GM23338 (cell line): Measurements from ENCODE around the gene GBP2. TPM values are rescaled to one million over a fixed set of nuclear protein-coding genes. Genes with fewer than 3 reads are reported as not detected.

ENCODE experiments used
- ATAC-seq: fragments of 200-7000 bp; cut with Tn5 transposase; 3 replicates; pipeline ENCODE4 v1.9.1; 2020
- DNase-seq: peaks from one replicate; pipeline ENCODE4 v3.0.0-alpha.2; 2015; ENCODE audit warnings: low spot score
- H2AFZ ChIP-seq: fragments of 200-600 bp; sonication (generic); 2 replicates; pipeline ENCODE4 v1.8.0; 2016; ENCODE audit warnings: antibody characterized with exemption, mild to moderate bottlenecking, moderate library complexity
- H3F3A ChIP-seq: fragments of 200-600 bp; sonication (generic); replicated peaks from 2 replicates; pipeline ENCODE4 v1.8.0; 2017; ENCODE audit warnings: antibody characterized with exemption, mixed run types, low read depth
- H3K27ac ChIP-seq: fragments of 200-600 bp; sonication (generic); 2 replicates; pipeline ENCODE4 v1.6.1; 2016; ENCODE audit warnings: low read depth
- H3K27me3 ChIP-seq: fragments of 200-600 bp; sonication (generic); 2 replicates; pipeline ENCODE4 v1.8.0; 2016; ENCODE audit warnings: mild to moderate bottlenecking, mixed run types, moderate library complexity; ENCODE audit not compliant: insufficient read depth
- H3K36me3 ChIP-seq: fragments of 200-600 bp; sonication (generic); 2 replicates; pipeline ENCODE4 v1.8.0; 2016; ENCODE audit warnings: mild to moderate bottlenecking; ENCODE audit not compliant: insufficient read depth
- H3K4me1 ChIP-seq: fragments of 200-600 bp; sonication (generic); 2 replicates; pipeline ENCODE4 v1.8.0; 2016; ENCODE audit warnings: mild to moderate bottlenecking, moderate library complexity; ENCODE audit not compliant: insufficient read depth
- H3K4me2 ChIP-seq: fragments of 200-600 bp; sonication (generic); 2 replicates; pipeline ENCODE4 v1.7.1; 2017; ENCODE audit warnings: mixed run types
- H3K4me3 ChIP-seq: fragments of 200-600 bp; sonication (generic); 2 replicates; pipeline ENCODE4 v1.6.1; 2016; ENCODE audit warnings: mixed run types
- H3K79me2 ChIP-seq: fragments of 200-600 bp; sonication (generic); replicated peaks from 2 replicates; pipeline ENCODE4 v1.8.0; 2017; ENCODE audit warnings: mild to moderate bottlenecking; ENCODE audit not compliant: insufficient read depth
- H3K9me2 ChIP-seq: fragments of 200-600 bp; sonication (generic); 2 replicates; pipeline ENCODE4 v1.8.0; 2017; ENCODE audit not compliant: insufficient read depth
- H4K20me1 ChIP-seq: fragments of 200-600 bp; sonication (generic); replicated peaks from 2 replicates; pipeline ENCODE4 v1.8.0; 2017; ENCODE audit warnings: mild to moderate bottlenecking; ENCODE audit not compliant: insufficient read depth
- H3K27ac Mint-ChIP-seq: 2 replicates; pipeline ENCODE4 v1.8.0; 2020; ENCODE audit warnings: inconsistent platforms, mild to moderate bottlenecking, moderate library complexity, mixed read lengths
- H3K27me3 Mint-ChIP-seq: 3 replicates; pipeline ENCODE4 v1.8.0; 2022; ENCODE audit warnings: low read depth, mild to moderate bottlenecking, moderate library complexity, mixed read lengths, inconsistent platforms; ENCODE audit not compliant: insufficient read depth, poor library complexity
- H3K36me3 Mint-ChIP-seq: 3 replicates; pipeline ENCODE4 v1.8.0; 2021; ENCODE audit warnings: low read depth, mild to moderate bottlenecking, inconsistent platforms, moderate library complexity, mixed read lengths
- H3K4me1 Mint-ChIP-seq: 3 replicates; pipeline ENCODE4 v1.8.0; 2020; ENCODE audit warnings: mild to moderate bottlenecking, inconsistent platforms, mixed read lengths
- H3K4me3 Mint-ChIP-seq: 3 replicates; pipeline ENCODE4 v1.8.0; 2021; ENCODE audit warnings: moderate library complexity, mild to moderate bottlenecking, inconsistent platforms, mixed read lengths
- H3K9me3 Mint-ChIP-seq: 3 replicates; pipeline ENCODE4 v1.8.0; 2020; ENCODE audit warnings: moderate library complexity, mild to moderate bottlenecking, inconsistent platforms, mixed read lengths
- CREB1 ChIP-seq: fragments of 250-450 bp; sonication (Bioruptor Pico); IDR thresholded peaks from 2 replicates; pipeline ENCODE4 v1.5.0; 2020; ENCODE audit warnings: low read depth, mild to moderate bottlenecking, moderate library complexity
- EZH2 ChIP-seq: fragments of 200-600 bp; sonication (generic); IDR thresholded peaks from one replicate; pipeline ENCODE4 v1.8.0; 2017; ENCODE audit warnings: antibody characterized with exemption, mild to moderate bottlenecking, low read depth; ENCODE audit not compliant: unreplicated experiment
- JUNB ChIP-seq: IDR thresholded peaks from one replicate; pipeline ENCODE4 v1.6.1; 2016; ENCODE audit warnings: antibody characterized with exemption; ENCODE audit not compliant: unreplicated experiment
- NANOG ChIP-seq: IDR thresholded peaks from 2 replicates; pipeline ENCODE4 v1.6.1; 2016; ENCODE audit warnings: antibody characterized with exemption, borderline replicate concordance
- POLR2AphosphoS5 ChIP-seq: IDR thresholded peaks from 2 replicates; pipeline ENCODE4 v1.6.1; 2016; ENCODE audit warnings: antibody characterized with exemption, low read depth
- STAT1 ChIP-seq: IDR thresholded peaks from one replicate; pipeline ENCODE4 v1.6.1; 2016; ENCODE audit warnings: antibody characterized with exemption; ENCODE audit not compliant: unreplicated experiment
- ZNF114 ChIP-seq: fragments of 250-450 bp; sonication (Bioruptor Pico); IDR thresholded peaks from 2 replicates; pipeline ENCODE4 v1.5.0; 2020; ENCODE audit warnings: mild to moderate bottlenecking, moderate library complexity
- ZNF331 ChIP-seq: fragments of 250-450 bp; sonication (Bioruptor Pico); IDR thresholded peaks from 2 replicates; pipeline ENCODE4 v1.5.0; 2020; ENCODE audit warnings: low read depth, mild to moderate bottlenecking, moderate library complexity
- polyA plus RNA-seq: library from polyadenylated mRNA; unstranded; fragments of >200 nt; fragmentation: Nextera tagmentation; extraction: Ambion mirVana; gene quantifications from 2 replicates; pipeline ENCODE4 v1.2.1, GENCODE V29; 2016
- total RNA-seq: library from RNA; depleted of rRNA; stranded (reverse); fragments of >200 nt; shearing (Covaris generic); gene quantifications from 2 replicates; pipeline ENCODE4 v1.2.3, GENCODE V29; 2014
- TF ChIP-seq, protein P1 (sequence below): fragments of 250-450 bp; sonication (Bioruptor Pico); IDR thresholded peaks from 2 replicates; pipeline ENCODE4 v1.5.0; 2020; ENCODE audit warnings: mild to moderate bottlenecking, moderate library complexity
- TF ChIP-seq, protein P2 (sequence below), 2 experiments: fragments of 200-600 bp in 1 of 2; sonication (generic) in 1 of 2; conservative IDR thresholded peaks; 2 replicates each; pipeline versions ENCODE4 v1.5.1 to v1.6.1; 2016 to 2017; ENCODE audit warnings: antibody characterized with exemption in 2 of 2, low read depth in 2 of 2, mild to moderate bottlenecking in 2 of 2, moderate library complexity in 1 of 2

Gene GBP2
- total and polyA plus RNA-seq, 2 experiments from 2014 or later, result not detected

DNA sequence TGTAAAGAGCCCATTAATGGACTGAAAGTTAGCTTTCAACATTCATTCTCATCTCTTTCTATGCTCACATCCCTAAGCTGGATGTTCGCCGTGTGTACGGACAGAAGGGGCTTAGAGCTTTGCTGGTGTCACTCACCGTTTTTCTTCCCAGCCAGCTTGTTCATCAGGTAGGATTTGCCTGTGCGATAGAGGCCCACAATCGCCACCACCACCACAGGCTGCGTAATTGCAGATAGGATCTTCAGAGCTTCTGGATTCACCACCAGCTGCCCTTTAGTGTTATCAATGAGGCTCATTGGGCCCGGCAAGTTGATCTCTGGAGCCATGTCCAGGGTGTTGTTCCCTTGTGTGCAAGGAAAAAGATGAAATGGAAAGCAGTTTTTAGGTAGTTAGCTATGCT, 4.3 kb downstream of the GBP2 start (continued):
- TF ChIP-seq, protein P1, sequence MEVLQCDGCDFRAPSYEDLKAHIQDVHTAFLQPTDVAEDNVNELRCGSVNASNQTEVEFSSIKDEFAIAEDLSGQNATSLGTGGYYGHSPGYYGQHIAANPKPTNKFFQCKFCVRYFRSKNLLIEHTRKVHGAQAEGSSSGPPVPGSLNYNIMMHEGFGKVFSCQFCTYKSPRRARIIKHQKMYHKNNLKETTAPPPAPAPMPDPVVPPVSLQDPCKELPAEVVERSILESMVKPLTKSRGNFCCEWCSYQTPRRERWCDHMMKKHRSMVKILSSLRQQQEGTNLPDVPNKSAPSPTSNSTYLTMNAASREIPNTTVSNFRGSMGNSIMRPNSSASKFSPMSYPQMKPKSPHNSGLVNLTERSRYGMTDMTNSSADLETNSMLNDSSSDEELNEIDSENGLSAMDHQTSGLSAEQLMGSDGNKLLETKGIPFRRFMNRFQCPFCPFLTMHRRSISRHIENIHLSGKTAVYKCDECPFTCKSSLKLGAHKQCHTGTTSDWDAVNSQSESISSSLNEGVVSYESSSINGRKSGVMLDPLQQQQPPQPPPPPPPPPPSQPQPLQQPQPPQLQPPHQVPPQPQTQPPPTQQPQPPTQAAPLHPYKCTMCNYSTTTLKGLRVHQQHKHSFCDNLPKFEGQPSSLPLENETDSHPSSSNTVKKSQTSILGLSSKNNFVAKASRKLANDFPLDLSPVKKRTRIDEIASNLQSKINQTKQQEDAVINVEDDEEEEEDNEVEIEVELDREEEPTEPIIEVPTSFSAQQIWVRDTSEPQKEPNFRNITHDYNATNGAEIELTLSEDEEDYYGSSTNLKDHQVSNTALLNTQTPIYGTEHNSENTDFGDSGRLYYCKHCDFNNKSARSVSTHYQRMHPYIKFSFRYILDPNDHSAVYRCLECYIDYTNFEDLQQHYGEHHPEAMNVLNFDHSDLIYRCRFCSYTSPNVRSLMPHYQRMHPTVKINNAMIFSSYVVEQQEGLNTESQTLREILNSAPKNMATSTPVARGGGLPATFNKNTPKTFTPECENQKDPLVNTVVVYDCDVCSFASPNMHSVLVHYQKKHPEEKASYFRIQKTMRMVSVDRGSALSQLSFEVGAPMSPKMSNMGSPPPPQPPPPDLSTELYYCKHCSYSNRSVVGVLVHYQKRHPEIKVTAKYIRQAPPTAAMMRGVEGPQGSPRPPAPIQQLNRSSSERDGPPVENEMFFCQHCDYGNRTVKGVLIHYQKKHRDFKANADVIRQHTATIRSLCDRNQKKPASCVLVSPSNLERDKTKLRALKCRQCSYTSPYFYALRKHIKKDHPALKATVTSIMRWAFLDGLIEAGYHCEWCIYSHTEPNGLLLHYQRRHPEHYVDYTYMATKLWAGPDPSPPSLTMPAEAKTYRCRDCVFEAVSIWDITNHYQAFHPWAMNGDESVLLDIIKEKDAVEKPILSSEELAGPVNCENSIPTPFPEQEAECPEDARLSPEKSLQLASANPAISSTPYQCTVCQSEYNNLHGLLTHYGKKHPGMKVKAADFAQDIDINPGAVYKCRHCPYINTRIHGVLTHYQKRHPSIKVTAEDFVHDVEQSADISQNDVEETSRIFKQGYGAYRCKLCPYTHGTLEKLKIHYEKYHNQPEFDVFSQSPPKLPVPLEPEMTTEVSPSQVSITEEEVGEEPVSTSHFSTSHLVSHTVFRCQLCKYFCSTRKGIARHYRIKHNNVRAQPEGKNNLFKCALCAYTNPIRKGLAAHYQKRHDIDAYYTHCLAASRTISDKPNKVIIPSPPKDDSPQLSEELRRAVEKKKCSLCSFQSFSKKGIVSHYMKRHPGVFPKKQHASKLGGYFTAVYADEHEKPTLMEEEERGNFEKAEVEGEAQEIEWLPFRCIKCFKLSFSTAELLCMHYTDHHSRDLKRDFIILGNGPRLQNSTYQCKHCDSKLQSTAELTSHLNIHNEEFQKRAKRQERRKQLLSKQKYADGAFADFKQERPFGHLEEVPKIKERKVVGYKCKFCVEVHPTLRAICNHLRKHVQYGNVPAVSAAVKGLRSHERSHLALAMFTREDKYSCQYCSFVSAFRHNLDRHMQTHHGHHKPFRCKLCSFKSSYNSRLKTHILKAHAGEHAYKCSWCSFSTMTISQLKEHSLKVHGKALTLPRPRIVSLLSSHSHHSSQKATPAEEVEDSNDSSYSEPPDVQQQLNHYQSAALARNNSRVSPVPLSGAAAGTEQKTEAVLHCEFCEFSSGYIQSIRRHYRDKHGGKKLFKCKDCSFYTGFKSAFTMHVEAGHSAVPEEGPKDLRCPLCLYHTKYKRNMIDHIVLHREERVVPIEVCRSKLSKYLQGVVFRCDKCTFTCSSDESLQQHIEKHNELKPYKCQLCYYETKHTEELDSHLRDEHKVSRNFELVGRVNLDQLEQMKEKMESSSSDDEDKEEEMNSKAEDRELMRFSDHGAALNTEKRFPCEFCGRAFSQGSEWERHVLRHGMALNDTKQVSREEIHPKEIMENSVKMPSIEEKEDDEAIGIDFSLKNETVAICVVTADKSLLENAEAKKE (CRISPR knock-in tag), result no peak
- TF ChIP-seq STAT1 (no peak), ZNF331 (no peak), JUNB (no peak), CREB1 (CRISPR knock-in tag) (no peak), EZH2 (no peak), ZNF114 (CRISPR knock-in tag) (no peak), POLR2AphosphoS5 (no peak)
- TF ChIP-seq, protein P2, sequence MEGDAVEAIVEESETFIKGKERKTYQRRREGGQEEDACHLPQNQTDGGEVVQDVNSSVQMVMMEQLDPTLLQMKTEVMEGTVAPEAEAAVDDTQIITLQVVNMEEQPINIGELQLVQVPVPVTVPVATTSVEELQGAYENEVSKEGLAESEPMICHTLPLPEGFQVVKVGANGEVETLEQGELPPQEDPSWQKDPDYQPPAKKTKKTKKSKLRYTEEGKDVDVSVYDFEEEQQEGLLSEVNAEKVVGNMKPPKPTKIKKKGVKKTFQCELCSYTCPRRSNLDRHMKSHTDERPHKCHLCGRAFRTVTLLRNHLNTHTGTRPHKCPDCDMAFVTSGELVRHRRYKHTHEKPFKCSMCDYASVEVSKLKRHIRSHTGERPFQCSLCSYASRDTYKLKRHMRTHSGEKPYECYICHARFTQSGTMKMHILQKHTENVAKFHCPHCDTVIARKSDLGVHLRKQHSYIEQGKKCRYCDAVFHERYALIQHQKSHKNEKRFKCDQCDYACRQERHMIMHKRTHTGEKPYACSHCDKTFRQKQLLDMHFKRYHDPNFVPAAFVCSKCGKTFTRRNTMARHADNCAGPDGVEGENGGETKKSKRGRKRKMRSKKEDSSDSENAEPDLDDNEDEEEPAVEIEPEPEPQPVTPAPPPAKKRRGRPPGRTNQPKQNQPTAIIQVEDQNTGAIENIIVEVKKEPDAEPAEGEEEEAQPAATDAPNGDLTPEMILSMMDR (conservative IDR thresholded peaks at IDR 0.05; ENCODE audit: low read depth in 2 of 2), result no peak

DNA sequence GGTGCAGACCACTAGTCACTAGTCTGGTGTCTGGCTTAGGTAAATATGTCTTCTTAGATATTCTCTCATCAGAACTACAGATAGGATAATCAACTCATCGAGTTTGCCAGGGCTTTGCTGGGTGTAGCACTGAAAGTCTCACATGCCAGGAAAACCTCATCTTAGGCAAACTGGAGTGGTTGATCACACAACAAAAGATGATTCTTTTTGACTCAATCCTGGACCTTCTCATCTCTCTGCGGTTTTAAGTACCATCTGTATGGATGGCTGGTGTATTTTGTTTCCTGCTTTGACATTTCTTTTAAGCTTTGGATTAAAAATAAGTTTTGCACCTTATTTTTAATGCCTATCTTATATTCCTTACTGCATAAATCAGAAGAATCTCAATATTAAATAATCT, 11.3 kb downstream of the GBP2 start:
- DNase-seq (no peak), ATAC-seq (no peak)
- H3K36me3 Mint-ChIP-seq, result no peaks in the 10 kb centered on the region
- Histone ChIP-seq H3K27me3 (no peaks in the 10 kb centered on the region), H3F3A (no peaks in the 10 kb centered on the region), H4K20me1 (no peaks in the 10 kb centered on the region), H3K9me2 (peaks cover 3% of the 10 kb centered on the region; the same call in 1 of the 2 replicates), H3K4me2 (no peak overlapping the region), H3K4me1 (no peaks in the 10 kb centered on the region), H3K27ac (no peak overlapping the region), H3K36me3 (no peaks in the 10 kb centered on the region), H3K79me2 (no peaks in the 10 kb centered on the region), H3K4me3 (no peak overlapping the region), H2AFZ (no peak overlapping the region)
- H3K4me3 Mint-ChIP-seq, result no peak overlapping the region
- no peak overlapping the region for H3K27ac Mint-ChIP-seq
- H3K9me3 Mint-ChIP-seq, result no peaks in the 10 kb centered on the region
- H3K4me1 Mint-ChIP-seq, result no peaks in the 10 kb centered on the region
- peaks cover 1% of the 10 kb centered on the region for H3K27me3 Mint-ChIP-seq
- TF ChIP-seq ZNF331, result no peak
- TF ChIP-seq POLR2AphosphoS5, result no peak
- no peak for TF ChIP-seq ZNF114 (CRISPR knock-in tag)
- TF ChIP-seq NANOG, result no peak
